OCI-LY1 (cell line): Measurements from ENCODE around the gene SKOR2.

Experiments used
- CTCF ChIP-seq: fragments of 200-600 bp; sonication (generic), shearing (Covaris generic); IDR thresholded peaks from 2 replicates; pipeline ENCODE4 v1.5.1; 2017; ENCODE audit warnings: mild to moderate bottlenecking, antibody characterized with exemption, low read length, moderate library complexity, mixed read lengths
- EZH2 ChIP-seq: fragments of 200-600 bp; sonication (generic), shearing (Covaris generic); IDR thresholded peaks from 2 replicates; pipeline ENCODE4 v1.8.0; 2017; ENCODE audit warnings: borderline replicate concordance, mixed run types, mild to moderate bottlenecking, antibody characterized with exemption, low read length, moderate library complexity, mixed read lengths

- TF ChIP-seq CTCF (no peak), EZH2 (no peak)
These were observed 85.2 kb downstream of the SKOR2 start for GRCh38 chr18:47166294-47166693.
